AG10803 (cell line): ENCODE results near the gene GDAP1L1.
"Not testable (repeated sequence)": the region's sequence is repeated elsewhere in the genome, so short reads cannot be mapped to it uniquely, and the experiment has no call there.

ENCODE experiments used
- DNase-seq: peaks from one replicate; pipeline ENCODE4 v3.0.0; 2010; ENCODE audit warnings: low read depth
- H3K4me3 ChIP-seq: 2 replicates; pipeline ENCODE4 v1.5.1; 2011; ENCODE audit warnings: mild to moderate bottlenecking, low read length, control low read depth
- CTCF ChIP-seq: conservative IDR thresholded peaks from 2 replicates; pipeline ENCODE4 v1.5.1; 2011; ENCODE audit warnings: mild to moderate bottlenecking, low read length, control low read depth, inconsistent platforms

GDAP1L1 gene

GRCh38 chr20:44287272-44288097, 40.4 kb downstream of the GDAP1L1 start:
- no peak for DNase-seq
- no peak overlapping the region for H3K4me3 ChIP-seq
- TF ChIP-seq CTCF: no peak

- no peak for DNase-seq
- TF ChIP-seq CTCF: no peak
- H3K4me3 ChIP-seq: no peak overlapping the region
Observed at GRCh38 chr20:44288252-44288651, 41.1 kb downstream of the GDAP1L1 start.

- TF ChIP-seq CTCF: no peak
- DNase-seq: no peak
- no peak overlapping the region for H3K4me3 ChIP-seq
Observed at GRCh38 chr20:44291754-44292153, 44.6 kb downstream of the GDAP1L1 start.

- TF ChIP-seq CTCF: no peak
- DNase-seq: no peak
- no peak overlapping the region for H3K4me3 ChIP-seq
Observed at GRCh38 chr20:44296011-44296410, 48.9 kb downstream of the GDAP1L1 start.

GRCh38 chr20:44297721-44298120, 50.6 kb downstream of the GDAP1L1 start:
- no peak overlapping the region for H3K4me3 ChIP-seq
- no peak for DNase-seq
- no peak for TF ChIP-seq CTCF

GRCh38 chr20:44299011-44299535, 52.0 kb downstream of the GDAP1L1 start:
- not testable (repeated sequence) for DNase-seq

GRCh38 chr20:44301285-44301684, 54.2 kb downstream of the GDAP1L1 start:
- no peak for DNase-seq
- TF ChIP-seq CTCF: no peak
- H3K4me3 ChIP-seq: no peak overlapping the region

More at GRCh38 chr20:44299011-44299535, 52.0 kb downstream of the GDAP1L1 start:
- not testable (repeated sequence) for H3K4me3 ChIP-seq
